Activated T-helper 1 cell treated with Interleukin-2 at 50 U/mL for 16 hours (primary cell): ENCODE data around the gene VIPAS39.
"Not testable (repeated sequence)": the region's sequence is repeated elsewhere in the genome, so short reads cannot be mapped to it uniquely, and the experiment has no call there.

Experiments used
- DNase-seq: peaks from one replicate; pipeline ENCODE4 v3.0.0-alpha.2; 2020; ENCODE audit warnings: low read depth

The VIPAS39 gene

DNA sequence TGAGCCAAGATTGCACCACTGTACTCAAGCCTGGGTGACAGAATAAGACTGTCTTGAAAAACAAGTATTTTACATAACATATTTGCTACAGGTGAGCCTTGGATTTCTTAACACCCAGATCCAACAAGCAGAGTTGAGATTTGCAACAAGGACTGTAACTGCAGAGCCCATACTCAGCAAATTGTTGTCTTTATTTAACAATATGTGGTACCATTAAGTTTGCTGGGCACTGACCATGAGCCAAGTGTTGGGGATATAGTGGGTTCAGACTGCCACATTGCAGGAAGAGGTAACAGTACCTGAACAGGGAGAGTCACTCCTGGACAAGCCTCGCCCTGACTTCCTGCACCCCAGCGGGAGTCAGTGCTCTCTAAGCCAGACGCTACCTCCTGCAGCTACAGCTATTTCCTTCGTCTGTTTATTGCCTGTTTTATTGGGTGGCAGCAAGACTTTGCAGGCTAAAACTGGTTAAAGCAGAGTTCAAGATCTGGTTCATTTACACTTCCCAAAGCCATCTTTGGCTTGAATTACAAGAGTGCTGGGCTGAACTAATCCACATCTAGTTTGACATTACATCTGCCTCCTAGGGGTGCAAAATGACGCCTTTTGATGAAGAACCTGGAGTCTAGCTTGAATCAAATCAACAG lies 12.9 kb upstream of the VIPAS39 start:
- no peak for DNase-seq

GRCh38 chr14:77469539-77469938 lies 12.1 kb upstream of the VIPAS39 start:
- DNase-seq = no peak

GRCh38 chr14:77469067-77469505 lies 11.7 kb upstream of the VIPAS39 start:
- no peak for DNase-seq

- no peak for DNase-seq
Measured at GRCh38 chr14:77467801-77468200, 10.4 kb upstream of the VIPAS39 start.

DNA sequence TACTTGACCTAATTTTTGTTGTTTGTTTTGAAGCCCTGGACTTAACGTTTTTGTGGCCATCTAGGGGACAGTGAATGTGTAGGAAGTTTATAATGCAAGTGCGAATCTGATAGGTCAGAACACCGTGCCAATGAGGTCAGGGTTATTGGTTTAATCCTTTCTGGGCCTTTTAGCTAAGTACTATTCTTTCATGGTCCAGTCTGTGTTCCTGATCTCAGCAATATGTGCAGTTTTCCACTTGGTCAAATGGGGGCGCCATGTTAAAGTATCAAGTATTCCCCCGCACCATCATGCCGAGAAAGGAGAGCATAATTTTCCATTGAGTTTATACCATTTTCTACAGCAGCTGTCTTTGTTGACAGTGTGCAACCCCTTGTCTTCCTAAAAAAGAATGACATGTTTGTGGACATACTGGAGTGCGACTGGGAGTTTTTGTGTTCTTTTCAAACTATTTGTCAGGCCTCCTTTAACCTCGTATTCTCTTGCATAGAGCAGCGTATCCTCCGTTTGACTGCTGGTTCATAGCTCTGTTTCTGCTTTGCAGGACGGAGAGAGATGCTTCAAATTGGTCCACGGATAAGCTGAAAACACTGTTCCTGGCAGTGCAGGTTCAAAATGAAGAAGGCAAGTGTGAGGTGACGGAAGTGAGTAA lies 1.8 kb upstream of the VIPAS39 start:
- DNase-seq = peak; percentile 15

- DNase-seq = peak; percentile 4
Measured at GRCh38 chr14:77458249-77458950, 999 bp upstream of the VIPAS39 start.

- no peak for DNase-seq
Measured at GRCh38 chr14:77457115-77457521, 283 bp downstream of the VIPAS39 start.

- no peak for DNase-seq
Measured at GRCh38 chr14:77455966-77456640, 1.3 kb downstream of the VIPAS39 start.

DNA sequence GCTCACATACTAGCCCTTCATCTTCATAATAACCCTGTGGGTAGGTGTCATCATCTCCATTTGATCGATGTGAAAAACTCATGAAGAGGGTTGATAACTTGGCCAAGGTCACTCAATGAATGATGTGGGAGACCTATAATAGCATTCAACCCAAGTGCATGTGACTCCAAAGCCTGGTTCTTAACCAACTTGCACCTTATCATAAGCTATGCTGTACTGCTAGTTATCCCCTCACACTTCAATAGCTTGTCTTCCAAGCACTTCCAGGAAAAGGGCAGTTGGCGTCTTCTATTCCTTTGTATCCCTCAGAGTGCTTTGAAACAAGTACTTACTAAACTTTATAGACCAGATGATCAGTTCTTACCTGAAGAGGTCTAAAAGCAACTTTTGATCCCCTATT lies 15.2 kb downstream of the VIPAS39 start:
- DNase-seq = no peak

- DNase-seq = no peak
Measured at GRCh38 chr14:77439861-77440260, 17.5 kb downstream of the VIPAS39 start.

- DNase-seq = no peak
Measured at GRCh38 chr14:77438596-77438995, 18.8 kb downstream of the VIPAS39 start.

- no peak for DNase-seq
Measured at GRCh38 chr14:77436042-77436441, 21.4 kb downstream of the VIPAS39 start.

DNA sequence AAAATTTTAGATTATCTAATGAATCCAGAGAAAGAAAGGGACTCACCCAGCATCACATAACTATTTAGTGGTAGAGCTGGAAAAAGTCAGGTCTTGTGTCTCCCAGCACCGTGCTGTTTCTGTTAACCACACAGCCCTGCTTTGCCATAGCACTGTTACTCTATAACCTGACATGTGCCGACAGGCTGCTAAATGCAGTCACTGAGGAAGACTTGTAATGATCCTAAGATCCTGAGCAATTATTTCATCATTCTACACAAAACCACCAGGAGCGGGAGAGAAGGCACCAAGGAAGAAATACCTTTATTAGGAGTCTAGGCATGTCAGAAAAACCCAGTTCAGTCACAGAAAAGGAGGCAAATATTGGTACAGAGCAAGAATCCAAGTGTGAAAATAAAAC lies 31.0 kb downstream of the VIPAS39 start:
- DNase-seq = no peak

DNA sequence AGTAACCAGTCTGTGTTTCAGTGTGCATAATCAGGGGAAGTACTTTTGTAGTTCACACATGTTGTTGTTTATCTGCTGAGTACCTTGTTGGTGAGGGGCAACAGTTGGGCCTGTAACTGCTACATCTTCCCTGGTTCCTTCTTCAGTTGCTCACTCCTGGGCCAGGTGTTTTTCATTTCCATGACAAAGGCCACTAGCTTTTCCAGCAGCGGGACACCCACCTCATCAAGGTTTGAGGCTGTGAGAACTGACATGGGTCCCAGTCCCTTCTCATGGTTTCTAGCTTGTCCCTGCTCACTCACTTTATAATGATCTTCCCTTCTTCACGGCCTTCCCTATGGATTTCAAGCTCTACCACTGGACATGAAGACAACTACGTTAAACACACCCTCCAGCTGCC lies 32.5 kb downstream of the VIPAS39 start:
- DNase-seq = no peak

DNA sequence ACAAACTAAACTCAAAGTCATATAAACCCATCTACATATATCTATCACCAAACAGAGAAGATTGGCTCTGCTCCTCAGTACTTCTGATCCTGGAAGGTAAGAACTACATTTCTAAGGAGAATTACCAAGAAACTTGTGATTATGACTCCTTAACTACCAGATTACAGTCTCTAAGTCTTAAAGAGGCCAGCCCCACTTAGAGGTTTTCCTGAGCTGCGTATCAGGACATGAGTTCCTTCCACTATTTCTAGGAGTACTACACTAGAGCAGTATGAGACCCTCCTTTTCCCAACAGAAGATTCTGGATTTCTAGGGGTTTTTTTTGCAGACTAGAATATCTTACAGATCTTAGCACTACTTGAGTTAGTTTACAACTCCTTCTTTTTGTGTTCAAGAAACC lies 34.0 kb downstream of the VIPAS39 start, which contains the start of gene NOXRED1:
Gene NOXRED1, minus strand, starts transcription at position 101 of the 400 bp plus-strand sequence. CDS start 634 bp downstream, outside the sequence.
- DNase-seq = no peak

GRCh38 chr14:77421201-77421600 lies 36.2 kb downstream of the VIPAS39 start:
- DNase-seq = no peak

GRCh38 chr14:77416836-77417235 lies 40.6 kb downstream of the VIPAS39 start:
- DNase-seq = no peak

GRCh38 chr14:77416098-77416497 lies 41.3 kb downstream of the VIPAS39 start:
- DNase-seq = not testable (repeated sequence)

GRCh38 chr14:77415403-77416030 lies 41.9 kb downstream of the VIPAS39 start:
- not testable (repeated sequence) for DNase-seq

- no peak for DNase-seq
Measured at GRCh38 chr14:77409131-77409533, 48.3 kb downstream of the VIPAS39 start.

DNA sequence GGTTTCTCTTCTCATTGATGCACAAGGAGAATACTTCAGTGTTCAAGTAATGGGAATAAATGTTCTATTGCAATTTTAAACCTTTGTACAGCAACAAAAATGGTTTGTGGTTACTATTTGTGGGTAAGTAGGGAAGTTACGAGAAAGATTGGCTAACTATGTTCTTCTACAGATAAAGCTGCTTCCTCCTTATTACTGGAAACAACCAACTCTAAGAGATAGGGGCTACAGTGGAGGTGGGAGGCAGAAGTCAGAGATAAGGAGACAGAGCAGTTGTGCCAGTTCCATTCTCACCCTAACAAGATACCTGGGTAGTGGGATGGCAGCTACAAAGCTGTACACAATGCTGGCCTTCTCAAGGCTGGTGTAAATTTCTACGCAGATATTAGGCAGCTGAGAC lies 50.2 kb downstream of the VIPAS39 start:
- no peak for DNase-seq

GRCh38 chr14:77406718-77407117 lies 50.7 kb downstream of the VIPAS39 start:
- DNase-seq = no peak
